Endothelial cell of umbilical vein (primary cell): ENCODE measurements around the gene KIF6. TPM values are rescaled to one million over a fixed set of nuclear protein-coding genes. Genes with fewer than 3 reads are reported as not detected.

ENCODE experiments used
- BruUV-seq: library from RNA; stranded (reverse); fragments of 400-500 nt; replicated peaks from 2 replicates; lab custom pipeline; 2021; lab: Mats Ljungman, UMichigan
- CTCF ChIA-PET: fragments of 300-600, 350-600 bp; sonication (Branson Sonifier 250); formaldehyde crosslinking; loops from one replicate; lab custom pipeline; 2021; ENCODE audit warnings: antibody characterized with exemption, inconsistent platforms; lab: Charles Lee
- POLR2A ChIA-PET: fragments of 300-600, 350-600 bp; sonication (Branson Sonifier 250); formaldehyde crosslinking; loops from one replicate; lab custom pipeline; 2021; ENCODE audit warnings: antibody characterized with exemption, inconsistent platforms; lab: Charles Lee
- DNase-seq: peaks from one replicate; pipeline ENCODE4 v3.0.0-alpha.2; 2011; ENCODE audit warnings: low read depth, low spot score
- FAIRE-seq: peaks from 2 replicates; lab custom pipeline; 2011; peaks lifted over from hg19 to GRCh38; lab: Jason Lieb, UNC
- H2AFZ ChIP-seq: 2 replicates; pipeline ENCODE4 v1.6.0; 2012; ENCODE audit warnings: low read depth, low read length, control low read depth, inconsistent platforms
- H3K27ac ChIP-seq: 2 replicates; pipeline ENCODE4 v1.5.1; 2011; ENCODE audit warnings: low read depth, mild to moderate bottlenecking, control low read depth, low read length, moderate library complexity; ENCODE audit not compliant: insufficient read depth
- H3K27me3 ChIP-seq, 2 experiments: 2 replicates each; pipeline versions ENCODE4 v1.6.0 to v1.6.1; 2011; ENCODE audit warnings: low read length in 2 of 2, mixed read lengths in 1 of 2; ENCODE audit not compliant: control insufficient read depth in 2 of 2, insufficient read depth in 2 of 2
- H3K36me3 ChIP-seq, 2 experiments: 2 replicates in 1 of 2; 3 replicates in 1 of 2; pipeline ENCODE4 v1.5.1; 2011; ENCODE audit warnings: low read length in 2 of 2, mild to moderate bottlenecking in 1 of 2, moderate library complexity in 1 of 2; ENCODE audit not compliant: control insufficient read depth in 2 of 2, insufficient read depth in 2 of 2; ENCODE audit errors: extremely low read depth in 1 of 2
- H3K4me1 ChIP-seq: 3 replicates; pipeline ENCODE4 v1.5.1; 2011; ENCODE audit warnings: mild to moderate bottlenecking, low read length; ENCODE audit not compliant: control insufficient read depth, insufficient read depth; ENCODE audit errors: extremely low read depth
- H3K4me2 ChIP-seq: 2 replicates; pipeline ENCODE4 v1.6.1; 2011; ENCODE audit warnings: low read length, control low read depth, mixed read lengths; ENCODE audit not compliant: insufficient read depth
- H3K4me3 ChIP-seq, 3 experiments: fragments of 200-600 bp in 1 of 3; sonication (generic), shearing (Covaris generic) in 1 of 3; replicated peaks in 1 of 3; 2 replicates each; pipeline ENCODE4 v1.5.1; 2011 to 2016; ENCODE audit warnings: control low read depth in 3 of 3, low read length in 3 of 3, mild to moderate bottlenecking in 2 of 3, inconsistent platforms in 1 of 3, low read depth in 1 of 3, moderate library complexity in 1 of 3; ENCODE audit not compliant: insufficient read depth in 1 of 3
- H3K79me2 ChIP-seq: 2 replicates; pipeline ENCODE4 v1.6.0; 2012; ENCODE audit warnings: low read length, inconsistent platforms; ENCODE audit not compliant: control insufficient read depth, insufficient read depth
- H3K9ac ChIP-seq: replicated peaks from 2 replicates; pipeline ENCODE3; 2011; ENCODE audit warnings: low read length, control low read depth; ENCODE audit not compliant: insufficient read depth; ENCODE audit errors: extremely low read depth
- H3K9me1 ChIP-seq: replicated peaks from 3 replicates; pipeline ENCODE4 v1.6.0; 2011; ENCODE audit warnings: mild to moderate bottlenecking, low read length; ENCODE audit not compliant: control insufficient read depth, insufficient read depth; ENCODE audit errors: extremely low read depth
- H3K9me3 ChIP-seq: replicated peaks from 2 replicates; pipeline ENCODE4 v1.5.1; 2012; ENCODE audit warnings: low read length, inconsistent platforms; ENCODE audit not compliant: control insufficient read depth, insufficient read depth
- H4K20me1 ChIP-seq: replicated peaks from 2 replicates; pipeline ENCODE3; 2011; ENCODE audit warnings: mild to moderate bottlenecking, low read length; ENCODE audit not compliant: control insufficient read depth, insufficient read depth; ENCODE audit errors: extremely low read depth
- EZH2 ChIP-seq: IDR thresholded peaks from 2 replicates; pipeline ENCODE4 v1.6.1; 2012; ENCODE audit warnings: borderline replicate concordance, low read depth, mild to moderate bottlenecking, moderate library complexity, low read length, inconsistent platforms; ENCODE audit not compliant: severe bottlenecking
- FOS ChIP-seq: IDR thresholded peaks from 2 replicates; pipeline ENCODE4 v1.6.1; 2011; ENCODE audit warnings: mild to moderate bottlenecking, low read length, moderate library complexity, borderline replicate concordance; ENCODE audit not compliant: insufficient read depth
- GATA2 ChIP-seq: IDR thresholded peaks from 2 replicates; pipeline ENCODE4 v1.7.0; 2011; ENCODE audit warnings: low read depth, mild to moderate bottlenecking, moderate library complexity, mixed read lengths, low read length; ENCODE audit not compliant: insufficient read length, insufficient read depth
- JUN ChIP-seq: IDR thresholded peaks from 2 replicates; pipeline ENCODE4 v1.6.1; 2011; ENCODE audit warnings: borderline replicate concordance, low read depth; ENCODE audit not compliant: insufficient read length, insufficient read depth
- MYC ChIP-seq: IDR thresholded peaks from one replicate; pipeline ENCODE4 v1.6.1; 2011; ENCODE audit warnings: mild to moderate bottlenecking, low read depth, low read length
- POLR2A ChIP-seq: IDR thresholded peaks from 2 replicates; pipeline ENCODE4 v1.6.1; 2012; ENCODE audit warnings: low read depth, mild to moderate bottlenecking, control low read depth, low read length
- POLR2AphosphoS5 ChIP-seq: IDR thresholded peaks from 2 replicates; pipeline ENCODE4 v1.6.1; 2012; ENCODE audit warnings: low read depth, mild to moderate bottlenecking, control low read depth, low read length, moderate library complexity; ENCODE audit not compliant: insufficient read depth
- dilution Hi-C: fragments of 300-500 bp; cut with MboI; formaldehyde crosslinking; loops from one replicate; pipeline ENCODE4 v1.15.0; 2019; ENCODE audit warnings: low sequenced_read_pairs; ENCODE audit not compliant: extremely low pct_ligation_motif_present
- intact Hi-C: fragments of 100-400 bp; cut with micrococcal nuclease; formaldehyde crosslinking; loops from one replicate; pipeline ENCODE4 v1.10.0; 2022
- polyA plus RNA-seq, 4 experiments: library from polyadenylated mRNA; depleted of rRNA in 3 of 4; stranded (reverse) in 3 of 4; unstranded in 1 of 4; fragments of >200 nt; gene quantifications; 2 replicates each; pipeline versions ENCODE4 v1.2.1 to v1.2.3, GENCODE V29; 2011 to 2012; ENCODE audit warnings: missing spikeins in 1 of 4
- total RNA-seq: library from RNA; stranded (reverse); gene quantifications from 2 replicates; pipeline ENCODE4 v1.2.3, GENCODE V29; 2021
- TF ChIP-seq, protein P1 (sequence below): IDR thresholded peaks from 2 replicates; pipeline ENCODE4 v1.6.1; 2011; ENCODE audit not compliant: insufficient read depth, insufficient read length
- TF ChIP-seq, protein P2 (sequence below), 2 donors: IDR thresholded peaks; 1 replicate in 1 of 2; 2 replicates in 1 of 2; pipeline ENCODE4 v1.5.1; 2011; ENCODE audit warnings: low read length in 2 of 2, mild to moderate bottlenecking in 2 of 2, moderate library complexity in 2 of 2, control low read depth in 1 of 2, inconsistent platforms in 1 of 2, low read depth in 1 of 2; ENCODE audit not compliant: insufficient read depth in 1 of 2; ENCODE audit errors: extremely low read depth in 1 of 2

The KIF6 gene
- total and polyA plus RNA-seq, 2 donors (not counting 3 experiments of a cell fraction or from before 2014, with no cell fraction given) = not detected

DNA sequence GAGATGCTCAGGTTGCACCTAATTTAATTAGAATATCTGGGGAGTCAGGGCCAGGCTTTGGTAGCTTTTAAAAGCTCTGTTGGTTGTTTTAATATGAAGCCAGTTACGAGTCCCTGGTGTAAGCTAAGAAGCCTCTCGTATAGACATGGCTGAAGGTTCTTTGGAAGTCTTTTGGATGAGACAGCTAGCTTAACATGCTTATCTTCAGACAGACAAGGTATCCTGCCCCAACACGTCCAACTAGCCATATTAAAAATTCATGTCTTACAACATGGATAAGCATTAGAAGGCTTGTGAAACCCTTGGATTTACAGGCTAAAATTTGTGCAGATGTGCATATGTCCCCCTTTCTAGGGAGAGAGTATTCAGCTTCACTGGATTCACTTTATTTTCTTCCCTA, 297.1 kb downstream of the KIF6 start:
- CTCF ChIA-PET = no interaction called here
- H2AFZ ChIP-seq = no peak overlapping the region
- BruUV-seq = no TSS peak

More for the DNA sequence above, 297.1 kb downstream of the KIF6 start:
- Histone ChIP-seq H3K27me3 (no peaks in the 10 kb centered on the region), H3K27ac (no peak overlapping the region), H3K4me3 (no peak overlapping the region), H3K9me1 (no peaks in the 10 kb centered on the region), H3K4me2 (no peak overlapping the region), H3K4me1 (peaks cover 14% of the 10 kb centered on the region), H3K79me2 (no peaks in the 10 kb centered on the region), H4K20me1 (no peaks in the 10 kb centered on the region), H3K9ac (no peak overlapping the region), H3K36me3 (no peaks in the 10 kb centered on the region), H3K9me3 (no peaks in the 10 kb centered on the region)
- POLR2A ChIA-PET = no interaction called here
- FAIRE-seq (no peak), DNase-seq (no peak)
- TF ChIP-seq MYC (no peak), FOS (no peak), JUN (no peak), EZH2 (no peak), POLR2AphosphoS5 (no peak), POLR2A (no peak), GATA2 (no peak)
- TF ChIP-seq, protein P1, sequence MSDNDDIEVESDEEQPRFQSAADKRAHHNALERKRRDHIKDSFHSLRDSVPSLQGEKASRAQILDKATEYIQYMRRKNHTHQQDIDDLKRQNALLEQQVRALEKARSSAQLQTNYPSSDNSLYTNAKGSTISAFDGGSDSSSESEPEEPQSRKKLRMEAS = no peak
- TF ChIP-seq, protein P2, sequence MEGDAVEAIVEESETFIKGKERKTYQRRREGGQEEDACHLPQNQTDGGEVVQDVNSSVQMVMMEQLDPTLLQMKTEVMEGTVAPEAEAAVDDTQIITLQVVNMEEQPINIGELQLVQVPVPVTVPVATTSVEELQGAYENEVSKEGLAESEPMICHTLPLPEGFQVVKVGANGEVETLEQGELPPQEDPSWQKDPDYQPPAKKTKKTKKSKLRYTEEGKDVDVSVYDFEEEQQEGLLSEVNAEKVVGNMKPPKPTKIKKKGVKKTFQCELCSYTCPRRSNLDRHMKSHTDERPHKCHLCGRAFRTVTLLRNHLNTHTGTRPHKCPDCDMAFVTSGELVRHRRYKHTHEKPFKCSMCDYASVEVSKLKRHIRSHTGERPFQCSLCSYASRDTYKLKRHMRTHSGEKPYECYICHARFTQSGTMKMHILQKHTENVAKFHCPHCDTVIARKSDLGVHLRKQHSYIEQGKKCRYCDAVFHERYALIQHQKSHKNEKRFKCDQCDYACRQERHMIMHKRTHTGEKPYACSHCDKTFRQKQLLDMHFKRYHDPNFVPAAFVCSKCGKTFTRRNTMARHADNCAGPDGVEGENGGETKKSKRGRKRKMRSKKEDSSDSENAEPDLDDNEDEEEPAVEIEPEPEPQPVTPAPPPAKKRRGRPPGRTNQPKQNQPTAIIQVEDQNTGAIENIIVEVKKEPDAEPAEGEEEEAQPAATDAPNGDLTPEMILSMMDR (IDR thresholded peaks at IDR 0.05; ENCODE audit: extremely low read depth in 1 of 2, insufficient read depth in 1 of 2, low read depth in 1 of 2, low read length in 2 of 2) = no peak
- intact Hi-C loops = loop anchor here (5.0 to 10.0 kb wide), 3 partner anchors 459 to 1569 kb away; partner anchors contain the start of gene MOCS1
- dilution Hi-C loops = no loop called here
